ENCODE data around the gene INTS15. TPM values are rescaled to one million over a fixed set of nuclear protein-coding genes. Genes with fewer than 3 reads are reported as not detected.

Gene INTS15
- total RNA-seq, 1 experiment from 2014 or later = 46.8 TPM

- in situ Hi-C loops (cut with HindIII; ENCODE audit: low pct_unique_long_range_greater_than_20kb, low sequenced_read_pairs) (no loop called here), intact Hi-C loops (cut with micrococcal nuclease; ENCODE audit: unreplicated experiment) (no loop called here)
- ChIA-PET POLR2A (no interaction called here), CTCF (no interaction called here)
- no peak for DNase-seq (ENCODE audit: low read depth, low spot score)
- H3K27me3 ChIP-seq (ENCODE audit: control insufficient read depth, insufficient read depth, low read length) = no peaks in the 10 kb centered on the region
- no peak overlapping the region for H3K27ac ChIP-seq (ENCODE audit: low read length)
- no peak overlapping the region for H3K4me3 ChIP-seq (ENCODE audit: low read depth in 2 of 2, low read length in 2 of 2)
- H3K36me3 ChIP-seq (ENCODE audit: control insufficient read depth, insufficient read depth, low read length) = no peaks in the 10 kb centered on the region; the same call in 1 of the 2 replicates
- no peak for ATAC-seq
- no peaks in the 10 kb centered on the region; the same call in 1 of the 2 replicates for H3K9me3 ChIP-seq (ENCODE audit: control insufficient read depth, insufficient read depth, low read depth, low read length)
- no TSS peak for BruUV-seq (replicated peaks)
- no peaks in the 10 kb centered on the region for H3K4me1 ChIP-seq (ENCODE audit: control insufficient read depth, insufficient read depth, low read length)
- TF ChIP-seq TCF7L2 (IDR thresholded peaks at IDR 0.05; ENCODE audit: low read depth, low read length) = no peak
- no peak for TF ChIP-seq REST (IDR thresholded peaks at IDR 0.05; ENCODE audit: insufficient read depth in 1 of 2, low read depth in 2 of 2, low read length in 1 of 2)
- no peak for TF ChIP-seq CTCF (IDR thresholded peaks at IDR 0.05)
- TF ChIP-seq POLR2AphosphoS5 (IDR thresholded peaks at IDR 0.05; ENCODE audit: low read depth, low read length) = no peak
- no peak for TF ChIP-seq SIN3A (IDR thresholded peaks at IDR 0.05; ENCODE audit: borderline replicate concordance, insufficient read depth, low read depth, low read length)
Observed at GRCh38 chr7:6647080-6647479, 57.3 kb downstream of the INTS15 start.

- ChIA-PET POLR2A (no interaction called here), CTCF (no interaction called here)
- TF ChIP-seq REST (IDR thresholded peaks at IDR 0.05; ENCODE audit: insufficient read depth in 1 of 2, low read depth in 2 of 2, low read length in 1 of 2) (no peak), TCF7L2 (IDR thresholded peaks at IDR 0.05; ENCODE audit: low read depth, low read length) (no peak), SIN3A (IDR thresholded peaks at IDR 0.05; ENCODE audit: borderline replicate concordance, insufficient read depth, low read depth, low read length) (no peak), POLR2AphosphoS5 (IDR thresholded peaks at IDR 0.05; ENCODE audit: low read depth, low read length) (no peak), CTCF (IDR thresholded peaks at IDR 0.05) (no peak)
- Histone ChIP-seq H3K36me3 (ENCODE audit: control insufficient read depth, insufficient read depth, low read length) (no peaks in the 10 kb centered on the region; the same call in 1 of the 2 replicates), H3K27me3 (ENCODE audit: control insufficient read depth, insufficient read depth, low read length) (no peaks in the 10 kb centered on the region), H3K27ac (ENCODE audit: low read length) (no peak overlapping the region), H3K4me3 (ENCODE audit: low read depth in 2 of 2, low read length in 2 of 2) (no peak overlapping the region), H3K4me1 (ENCODE audit: control insufficient read depth, insufficient read depth, low read length) (no peaks in the 10 kb centered on the region), H3K9me3 (ENCODE audit: control insufficient read depth, insufficient read depth, low read depth, low read length) (no peaks in the 10 kb centered on the region; the same call in 1 of the 2 replicates)
- intact Hi-C loops (cut with micrococcal nuclease; ENCODE audit: unreplicated experiment) (no loop called here), in situ Hi-C loops (cut with HindIII; ENCODE audit: low pct_unique_long_range_greater_than_20kb, low sequenced_read_pairs) (no loop called here)
- ATAC-seq (no peak), DNase-seq (ENCODE audit: low read depth, low spot score) (no peak)
- BruUV-seq (replicated peaks) = no TSS peak
Observed at GRCh38 chr7:6647541-6647940, 57.7 kb downstream of the INTS15 start.
